A673 (cell line): ENCODE data around the gene PHF2.

ENCODE experiments used
- EZH2 ChIP-seq: fragments of 200-600 bp; sonication (generic); IDR thresholded peaks from 2 replicates; pipeline ENCODE4 v1.6.1; 2017; ENCODE audit warnings: borderline replicate concordance, low read depth, mild to moderate bottlenecking, mixed read lengths, antibody characterized with exemption, low read length; ENCODE audit not compliant: poor library complexity, severe bottlenecking
- TF ChIP-seq, protein P1 (sequence below): fragments of 300-800, 200-600 bp; sonication (generic); conservative IDR thresholded peaks from 2 replicates; pipeline ENCODE4 v1.5.1; 2017; ENCODE audit warnings: low read depth, mild to moderate bottlenecking, antibody characterized with exemption, low read length, moderate library complexity, mixed read lengths

DNA sequence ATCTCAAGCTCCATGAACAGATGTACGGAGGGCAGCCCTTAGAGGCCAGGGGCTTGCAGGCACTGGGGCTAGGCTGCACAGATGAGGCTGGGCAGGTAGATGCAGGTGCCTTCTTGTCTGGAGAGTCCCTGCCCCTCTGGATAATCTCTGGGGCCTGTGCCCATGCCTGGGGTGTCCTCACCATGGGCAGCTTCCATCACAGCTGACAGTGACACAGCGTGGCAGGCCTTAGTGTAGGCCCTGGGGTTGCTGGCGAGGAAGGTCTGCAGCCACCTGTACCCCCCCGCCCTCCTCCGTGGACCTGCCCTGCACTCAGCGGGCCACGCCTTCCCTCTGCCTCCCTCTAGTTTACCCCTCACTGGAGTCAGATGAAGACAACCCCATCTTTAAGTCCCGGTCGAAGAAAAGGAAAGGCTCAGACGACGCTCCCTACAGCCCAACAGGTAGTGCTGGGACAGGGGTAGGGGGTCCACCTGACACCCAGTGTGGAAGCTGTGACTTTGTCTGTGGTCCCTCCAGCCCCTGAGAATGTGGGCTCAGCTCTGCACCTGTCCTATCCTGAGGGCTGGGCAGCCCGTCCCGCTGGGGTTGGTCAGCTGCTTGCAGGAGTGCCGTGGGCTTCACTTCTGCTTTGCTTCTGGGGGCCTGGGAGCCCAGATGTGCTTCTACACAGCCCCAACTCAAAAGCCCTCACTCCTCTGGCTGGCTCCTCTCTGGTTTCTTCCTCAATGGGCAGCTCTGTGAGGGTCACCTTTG is 98.4 kb downstream of the PHF2 start:
- TF ChIP-seq, protein P1, sequence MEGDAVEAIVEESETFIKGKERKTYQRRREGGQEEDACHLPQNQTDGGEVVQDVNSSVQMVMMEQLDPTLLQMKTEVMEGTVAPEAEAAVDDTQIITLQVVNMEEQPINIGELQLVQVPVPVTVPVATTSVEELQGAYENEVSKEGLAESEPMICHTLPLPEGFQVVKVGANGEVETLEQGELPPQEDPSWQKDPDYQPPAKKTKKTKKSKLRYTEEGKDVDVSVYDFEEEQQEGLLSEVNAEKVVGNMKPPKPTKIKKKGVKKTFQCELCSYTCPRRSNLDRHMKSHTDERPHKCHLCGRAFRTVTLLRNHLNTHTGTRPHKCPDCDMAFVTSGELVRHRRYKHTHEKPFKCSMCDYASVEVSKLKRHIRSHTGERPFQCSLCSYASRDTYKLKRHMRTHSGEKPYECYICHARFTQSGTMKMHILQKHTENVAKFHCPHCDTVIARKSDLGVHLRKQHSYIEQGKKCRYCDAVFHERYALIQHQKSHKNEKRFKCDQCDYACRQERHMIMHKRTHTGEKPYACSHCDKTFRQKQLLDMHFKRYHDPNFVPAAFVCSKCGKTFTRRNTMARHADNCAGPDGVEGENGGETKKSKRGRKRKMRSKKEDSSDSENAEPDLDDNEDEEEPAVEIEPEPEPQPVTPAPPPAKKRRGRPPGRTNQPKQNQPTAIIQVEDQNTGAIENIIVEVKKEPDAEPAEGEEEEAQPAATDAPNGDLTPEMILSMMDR: no peak
- no peak for TF ChIP-seq EZH2
